Measurements from ENCODE around the gene NR1H2.

Gene NR1H2

GRCh38 chr19:50409347-50409746 is 33.1 kb downstream of the NR1H2 start:
- H3K4me3 ChIP-seq (ENCODE audit: low read depth, low read length) = no peak overlapping the region
- no peak for TF ChIP-seq CTCF (IDR thresholded peaks at IDR 0.05; ENCODE audit: insufficient read depth, low read depth, low read length, missing control alignments)
- DNase-seq (ENCODE audit: low read depth) = no peak

- no peak overlapping the region for H3K4me3 ChIP-seq (ENCODE audit: low read depth, low read length)
- DNase-seq (ENCODE audit: low read depth) = no peak
- TF ChIP-seq CTCF (IDR thresholded peaks at IDR 0.05; ENCODE audit: insufficient read depth, low read depth, low read length, missing control alignments) = no peak
These were observed 33.9 kb downstream of the NR1H2 start for GRCh38 chr19:50410109-50410508.

- no peak for TF ChIP-seq CTCF (IDR thresholded peaks at IDR 0.05; ENCODE audit: insufficient read depth, low read depth, low read length, missing control alignments)
- no peak overlapping the region for H3K4me3 ChIP-seq (ENCODE audit: low read depth, low read length)
- no peak for DNase-seq (ENCODE audit: low read depth)
These were observed 36.2 kb downstream of the NR1H2 start for GRCh38 chr19:50412419-50412818.

GRCh38 chr19:50413096-50413495 is 36.8 kb downstream of the NR1H2 start:
- TF ChIP-seq CTCF (IDR thresholded peaks at IDR 0.05; ENCODE audit: insufficient read depth, low read depth, low read length, missing control alignments) = no peak
- no peak for DNase-seq (ENCODE audit: low read depth)
- H3K4me3 ChIP-seq (ENCODE audit: low read depth, low read length) = no peak overlapping the region

- no peak for DNase-seq (ENCODE audit: low read depth)
- no peak overlapping the region for H3K4me3 ChIP-seq (ENCODE audit: low read depth, low read length)
- no peak for TF ChIP-seq CTCF (IDR thresholded peaks at IDR 0.05; ENCODE audit: insufficient read depth, low read depth, low read length, missing control alignments)
These were observed 37.3 kb downstream of the NR1H2 start for GRCh38 chr19:50413531-50413930.

GRCh38 chr19:50414864-50415660 is 38.8 kb downstream of the NR1H2 start:
- DNase-seq (ENCODE audit: low read depth) = peak; percentile 93
- TF ChIP-seq CTCF (IDR thresholded peaks at IDR 0.05; ENCODE audit: insufficient read depth, low read depth, low read length, missing control alignments) = peak; percentile 96
- H3K4me3 ChIP-seq (ENCODE audit: low read depth, low read length) = peak overlapping the region; percentile 65

- no peak for TF ChIP-seq CTCF (IDR thresholded peaks at IDR 0.05; ENCODE audit: insufficient read depth, low read depth, low read length, missing control alignments)
- DNase-seq (ENCODE audit: low read depth) = peak; percentile 97
- peak overlapping the region; percentile 65 for H3K4me3 ChIP-seq (ENCODE audit: low read depth, low read length)
These were observed 39.4 kb downstream of the NR1H2 start for GRCh38 chr19:50415661-50416033.

Measured in GM12865 (cell line).